SK-N-SH treated with all-trans-retinoic acid at 6 μM for 48 hours (cell line): Measurements from ENCODE around the gene DPEP1.

Source experiments
- ARNTL ChIP-seq: fragments of 450-650 bp; formaldehyde crosslinking; IDR thresholded peaks from 2 replicates; pipeline ENCODE4 v1.5.0; 2020; ENCODE audit warnings: low read depth, mild to moderate bottlenecking, moderate library complexity, borderline replicate concordance
- BACH2 ChIP-seq: fragments of 250-450 bp; sonication (Bioruptor Pico); IDR thresholded peaks from 2 replicates; pipeline ENCODE4 v1.9.0; 2021; ENCODE audit warnings: mild to moderate bottlenecking, borderline replicate concordance
- CREB5 ChIP-seq: fragments of 250-450 bp; sonication (Bioruptor Pico); IDR thresholded peaks from 2 replicates; pipeline ENCODE4 v1.5.1; 2020; ENCODE audit warnings: low read depth, mild to moderate bottlenecking, moderate library complexity
- PATZ1 ChIP-seq: fragments of 250-450 bp; sonication (Bioruptor Pico); IDR thresholded peaks from 2 replicates; pipeline ENCODE4 v1.8.0; 2020; ENCODE audit warnings: mild to moderate bottlenecking, moderate library complexity, borderline replicate concordance
- POU6F1 ChIP-seq: fragments of 250-450 bp; sonication (Bioruptor Pico); IDR thresholded peaks from 2 replicates; pipeline ENCODE4 v1.8.0; 2021; ENCODE audit warnings: low read depth, mild to moderate bottlenecking, moderate library complexity, borderline replicate concordance
- PPARA ChIP-seq: fragments of 250-450 bp; sonication (Bioruptor Pico); IDR thresholded peaks from 2 replicates; pipeline ENCODE4 v1.5.0; 2020; ENCODE audit warnings: mild to moderate bottlenecking, borderline replicate concordance
- RARB ChIP-seq: fragments of 250-450 bp; sonication (Bioruptor Pico); IDR thresholded peaks from 2 replicates; pipeline ENCODE4 v1.8.0; 2021; ENCODE audit warnings: mild to moderate bottlenecking, moderate library complexity
- TOX ChIP-seq: fragments of 250-450 bp; sonication (Bioruptor Pico); IDR thresholded peaks from 2 replicates; pipeline ENCODE4 v1.8.0; 2021; ENCODE audit warnings: mild to moderate bottlenecking, moderate library complexity, borderline replicate concordance
- TSHZ2 ChIP-seq: fragments of 250-450 bp; sonication (Bioruptor Pico); IDR thresholded peaks from 2 replicates; pipeline ENCODE4 v1.5.0; 2020; ENCODE audit warnings: mild to moderate bottlenecking, moderate library complexity
- ZC3H10 ChIP-seq: fragments of 250-450 bp; sonication (Bioruptor Pico); IDR thresholded peaks from 2 replicates; pipeline ENCODE4 v1.5.1; 2021; ENCODE audit warnings: mild to moderate bottlenecking, moderate library complexity
- ZFP3 ChIP-seq: fragments of 250-450 bp; sonication (Bioruptor Pico); IDR thresholded peaks from 2 replicates; pipeline ENCODE4 v1.5.0; 2020; ENCODE audit warnings: mild to moderate bottlenecking, moderate library complexity
- ZFP30 ChIP-seq: fragments of 450-650 bp; formaldehyde crosslinking; IDR thresholded peaks from 2 replicates; pipeline ENCODE4 v1.5.0; 2022; ENCODE audit warnings: mild to moderate bottlenecking, moderate library complexity
- ZNF565 ChIP-seq: fragments of 450-650 bp; formaldehyde crosslinking; conservative IDR thresholded peaks from 2 replicates; pipeline ENCODE4 v1.5.0; 2020; ENCODE audit warnings: low read depth, mild to moderate bottlenecking, moderate library complexity

- TF ChIP-seq PATZ1 (CRISPR knock-in tag) (no peak), ARNTL (no peak), RARB (CRISPR knock-in tag) (no peak), POU6F1 (CRISPR knock-in tag) (no peak), TOX (CRISPR knock-in tag) (no peak), PPARA (CRISPR knock-in tag) (no peak), ZFP30 (CRISPR knock-in tag) (no peak), ZC3H10 (CRISPR knock-in tag) (no peak), TSHZ2 (CRISPR knock-in tag) (no peak), ZFP3 (no peak), CREB5 (CRISPR knock-in tag) (no peak), ZNF565 (no peak), BACH2 (CRISPR knock-in tag) (no peak)
These were observed 39.4 kb upstream of the DPEP1 start for GRCh38 chr16:89573826-89574680.
